HCEC 1CT (cell line): Measurements from ENCODE around the gene PNKD.
"Not testable (repeated sequence)": the region's sequence is repeated elsewhere in the genome, so short reads cannot be mapped to it uniquely, and the experiment has no call there.

ENCODE experiments used
- DNase-seq: peaks from one replicate; pipeline ENCODE4 v3.0.0-alpha.2; 2017

Gene PNKD

DNA sequence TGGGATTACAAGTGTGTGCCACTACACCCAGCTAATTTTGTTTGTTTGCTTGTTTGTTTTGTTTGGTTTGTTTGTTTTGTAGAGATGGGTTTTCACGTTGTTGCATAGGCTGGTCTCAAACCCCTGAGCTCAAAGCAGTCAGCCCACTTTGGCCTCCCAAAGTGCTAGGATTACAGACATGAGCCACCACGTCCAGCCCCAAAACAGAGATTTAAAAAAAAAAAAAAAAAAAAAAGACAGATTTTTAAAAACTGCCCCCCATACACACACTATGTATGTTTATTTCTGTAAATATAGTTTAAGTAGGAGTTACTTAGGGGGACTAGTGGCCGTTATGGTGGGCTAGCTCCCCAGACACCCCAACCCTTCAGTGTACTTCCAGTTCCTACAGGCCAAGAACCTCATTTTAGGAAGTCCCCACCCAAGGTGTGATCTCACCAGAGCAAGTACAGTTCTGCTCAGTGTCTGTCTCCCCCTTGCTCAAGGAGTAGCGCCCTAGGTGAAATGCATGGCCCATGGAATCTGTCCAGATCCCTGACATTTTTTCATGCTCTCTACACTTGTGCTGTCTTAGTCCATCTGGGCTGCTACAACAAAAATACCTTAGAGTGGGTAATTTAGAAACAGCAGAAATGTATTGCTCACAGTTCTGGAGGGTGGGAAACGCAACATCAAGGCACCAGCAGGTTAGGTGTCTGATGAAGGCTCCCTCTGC lies 23.6 kb downstream of the PNKD start:
- no peak for DNase-seq

DNA sequence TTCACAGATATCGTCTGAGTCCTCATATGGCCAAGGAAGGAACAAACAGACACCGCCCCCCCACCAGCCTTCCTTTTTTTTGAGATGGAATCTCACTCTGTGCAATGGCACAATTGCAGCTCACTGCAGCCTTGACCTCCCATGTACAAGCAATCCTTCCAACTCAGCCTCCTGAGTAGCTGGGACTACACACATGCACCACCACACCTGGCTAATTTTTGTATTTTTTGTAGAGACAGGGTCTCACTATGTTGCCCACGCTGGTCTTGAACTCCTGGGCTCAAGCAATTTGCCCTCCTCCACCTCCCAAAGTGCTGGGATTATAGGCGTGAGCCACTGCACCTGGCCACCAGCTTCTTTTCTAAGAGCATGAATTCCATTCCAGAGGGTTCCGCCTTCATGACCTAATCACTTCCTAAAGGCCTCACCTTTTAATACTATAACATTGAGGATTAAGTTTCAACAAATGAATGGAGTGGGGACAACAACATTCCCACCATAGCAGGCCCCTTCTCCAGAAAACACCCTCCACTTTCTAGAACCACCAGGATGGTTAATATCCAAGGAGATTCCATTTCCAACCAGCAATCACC lies 24.2 kb downstream of the PNKD start:
- DNase-seq: no peak

DNA sequence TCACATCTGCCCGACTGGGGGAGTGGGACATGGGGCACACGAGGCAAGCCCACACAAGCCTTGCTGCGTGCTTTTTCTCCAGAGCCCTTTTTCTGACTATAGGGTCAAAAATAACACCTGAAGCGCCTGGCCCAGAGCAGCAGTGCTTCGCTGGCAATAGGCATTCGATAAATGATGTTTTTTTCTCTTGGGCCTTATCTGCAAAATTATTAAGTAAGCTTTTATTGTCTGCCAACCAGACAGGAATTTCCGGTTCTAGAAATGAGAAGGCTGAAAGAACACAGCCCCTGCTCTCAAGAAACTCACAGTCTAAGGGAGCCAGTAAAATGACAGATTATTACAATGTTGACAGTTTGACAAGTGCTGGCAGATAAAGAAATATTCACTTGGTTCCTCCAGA lies 24.7 kb downstream of the PNKD start:
- DNase-seq: no peak

DNA sequence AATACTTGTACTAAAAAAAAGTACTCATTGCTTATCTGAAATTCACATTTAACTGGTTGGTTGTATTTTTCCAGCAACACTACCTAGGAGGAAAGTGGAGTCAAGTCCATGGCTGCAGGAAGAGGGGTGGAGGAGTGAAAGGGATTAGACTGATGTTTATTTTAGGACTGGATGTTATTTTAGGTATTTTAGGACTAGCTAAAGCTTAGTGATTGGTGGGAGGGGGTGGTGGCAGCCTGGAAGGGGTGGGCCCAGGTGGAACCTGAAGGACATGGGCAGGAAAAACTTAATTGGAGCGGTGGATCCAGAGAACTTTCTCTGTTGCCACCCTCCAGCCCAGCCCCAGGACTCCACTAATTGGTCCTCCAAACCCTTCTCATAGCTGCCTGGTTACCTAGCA lies 25.9 kb downstream of the PNKD start:
- DNase-seq: no peak

DNA sequence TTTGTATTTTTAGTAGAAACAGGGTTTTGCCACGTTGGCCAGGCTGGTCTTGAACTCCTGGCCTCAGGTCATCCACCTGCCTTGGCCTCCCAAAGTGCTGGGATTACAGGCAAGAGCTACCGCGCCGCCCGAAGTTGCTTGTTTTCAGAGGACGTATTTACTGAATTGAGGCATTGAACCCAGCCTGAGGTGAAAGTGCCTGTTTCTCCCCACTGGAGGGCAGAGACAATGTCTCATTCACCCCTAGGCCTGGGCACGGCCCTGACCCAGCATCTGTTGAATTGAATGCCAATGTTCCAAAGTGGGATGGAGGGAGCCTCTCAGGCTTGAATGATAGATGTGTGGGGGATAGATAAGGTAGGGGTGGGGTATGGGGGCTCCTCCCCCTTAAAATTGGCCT lies 26.5 kb downstream of the PNKD start:
- no peak for DNase-seq

DNA sequence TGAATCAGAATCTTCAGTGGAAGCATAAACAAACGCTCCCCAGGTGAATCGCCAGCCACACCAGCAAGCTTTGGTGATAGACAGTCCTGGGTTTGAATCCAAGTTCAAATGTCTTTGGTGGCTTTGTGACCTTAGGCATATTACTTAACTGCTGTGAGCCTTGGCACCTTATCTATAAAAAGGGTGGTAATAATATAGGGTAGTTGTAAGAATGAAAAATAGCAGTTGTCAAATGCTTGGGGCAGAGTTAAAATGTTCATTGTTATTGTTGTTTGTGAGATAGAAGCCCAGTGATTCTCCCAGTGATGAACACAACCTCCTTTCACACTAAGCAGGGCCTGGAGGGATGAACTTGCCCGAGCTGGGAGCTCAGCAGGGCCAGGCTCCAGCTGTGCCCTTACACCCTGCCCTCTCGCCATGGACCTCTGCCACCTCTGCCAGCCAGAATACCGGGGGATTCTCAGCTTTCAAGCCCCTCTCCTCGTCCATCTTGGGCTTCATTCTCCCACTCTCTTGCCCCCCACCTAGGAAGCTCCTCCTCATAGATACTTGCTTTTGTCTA lies 28.1 kb downstream of the PNKD start:
- DNase-seq: no peak

DNA sequence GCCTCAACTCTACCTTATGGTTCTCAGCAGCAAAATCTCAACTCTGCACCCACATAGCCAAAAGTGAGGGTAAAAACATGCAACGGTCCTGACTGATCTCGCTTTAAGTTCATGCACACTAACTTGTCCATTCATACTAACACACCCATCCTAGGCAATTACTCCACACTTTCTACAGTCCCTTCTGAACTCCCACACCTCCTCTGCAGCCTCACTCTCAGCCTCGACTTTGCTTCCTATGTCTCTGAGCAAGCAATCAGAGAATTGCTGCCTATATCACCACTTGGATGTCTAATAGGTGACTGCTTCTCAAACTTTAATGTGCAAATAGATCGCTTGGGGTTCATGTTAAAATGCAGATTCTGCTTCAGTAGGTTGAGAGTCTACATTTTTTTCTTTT lies 29.8 kb downstream of the PNKD start:
- DNase-seq: no peak

DNA sequence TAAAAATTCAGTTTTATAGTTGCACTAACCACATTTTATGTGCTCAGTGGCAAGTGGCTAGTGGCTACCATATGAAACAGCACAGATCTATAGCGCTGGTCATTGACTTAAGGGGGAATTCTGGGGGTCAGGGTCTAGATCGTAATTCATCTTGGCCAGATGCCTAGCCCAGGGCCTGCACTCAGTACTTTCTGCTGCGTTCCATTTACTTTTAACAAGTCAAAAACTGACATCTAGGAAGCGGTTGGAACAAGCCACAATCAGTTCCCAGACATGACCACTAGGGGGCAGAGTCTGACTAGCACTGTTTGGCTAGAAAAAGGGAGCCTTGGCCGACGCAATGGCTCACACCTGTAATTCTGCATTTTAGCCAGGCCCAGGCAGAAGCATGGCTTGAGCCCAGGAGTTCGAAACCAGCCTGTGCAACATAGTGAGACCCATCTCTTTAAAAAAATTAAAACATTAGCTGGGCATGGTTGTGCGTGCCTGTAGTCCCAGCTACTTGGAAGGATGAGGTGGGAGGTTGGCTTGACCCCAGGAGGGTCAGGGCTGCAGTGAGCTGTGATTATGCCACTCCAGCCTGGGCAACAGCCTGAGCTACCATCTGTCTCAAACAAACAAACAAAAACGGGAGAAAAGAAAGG lies 31.0 kb downstream of the PNKD start:
- DNase-seq: peak; percentile 76

DNA sequence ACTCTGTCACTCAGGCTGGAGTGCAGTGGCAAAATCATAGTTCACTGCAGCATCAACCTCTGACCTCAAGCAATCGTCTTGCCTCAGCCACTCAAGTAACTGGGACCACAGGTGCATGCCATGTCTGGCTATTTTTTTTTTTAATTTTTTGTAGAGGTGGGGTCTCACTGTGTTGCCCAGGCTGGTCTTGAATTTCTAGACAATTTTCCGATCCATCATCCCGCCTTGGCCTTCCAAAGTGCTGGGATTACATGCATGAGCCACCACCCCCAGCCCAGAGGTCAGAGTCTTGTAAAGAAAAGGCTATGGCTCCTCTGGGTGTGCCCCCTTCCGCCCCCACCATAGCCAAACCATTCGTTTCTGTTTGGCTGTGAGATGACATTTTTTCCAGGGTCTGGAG lies 35.1 kb downstream of the PNKD start:
- DNase-seq: no peak

DNA sequence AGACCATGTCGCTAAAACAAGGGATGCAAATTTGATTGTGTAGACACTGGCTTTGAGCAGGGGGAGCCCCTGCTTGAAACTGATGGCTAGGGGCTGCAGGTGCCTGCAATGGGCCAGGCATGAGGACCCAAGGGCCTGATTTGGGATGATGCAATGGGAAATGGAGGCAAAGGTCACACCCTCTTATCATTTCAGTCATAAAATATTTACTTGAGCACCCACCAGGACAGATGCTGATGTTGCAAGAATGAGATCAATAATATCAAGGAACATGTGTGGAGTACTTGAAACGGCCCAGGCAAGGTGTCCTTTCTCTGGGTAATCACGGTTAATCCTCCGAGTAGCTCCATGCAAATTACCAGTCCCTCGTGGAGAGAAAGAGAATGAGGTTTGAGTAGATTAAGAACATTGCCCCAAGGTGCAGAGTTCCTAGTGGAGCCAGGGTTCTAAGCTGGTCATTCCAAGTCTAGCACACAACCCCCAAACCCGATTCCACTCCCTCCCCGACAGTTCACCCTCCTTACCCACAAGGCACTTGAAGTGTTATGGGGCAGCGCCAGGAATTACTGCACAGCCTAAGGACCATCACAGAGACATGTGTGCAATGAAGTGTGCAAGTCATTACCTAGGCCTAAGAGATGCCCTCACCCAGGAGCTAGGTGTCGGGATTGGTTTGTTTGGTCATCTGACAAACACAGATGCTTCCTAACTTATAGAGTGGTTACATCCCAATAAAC lies 36.0 kb downstream of the PNKD start:
- no peak for DNase-seq

DNA sequence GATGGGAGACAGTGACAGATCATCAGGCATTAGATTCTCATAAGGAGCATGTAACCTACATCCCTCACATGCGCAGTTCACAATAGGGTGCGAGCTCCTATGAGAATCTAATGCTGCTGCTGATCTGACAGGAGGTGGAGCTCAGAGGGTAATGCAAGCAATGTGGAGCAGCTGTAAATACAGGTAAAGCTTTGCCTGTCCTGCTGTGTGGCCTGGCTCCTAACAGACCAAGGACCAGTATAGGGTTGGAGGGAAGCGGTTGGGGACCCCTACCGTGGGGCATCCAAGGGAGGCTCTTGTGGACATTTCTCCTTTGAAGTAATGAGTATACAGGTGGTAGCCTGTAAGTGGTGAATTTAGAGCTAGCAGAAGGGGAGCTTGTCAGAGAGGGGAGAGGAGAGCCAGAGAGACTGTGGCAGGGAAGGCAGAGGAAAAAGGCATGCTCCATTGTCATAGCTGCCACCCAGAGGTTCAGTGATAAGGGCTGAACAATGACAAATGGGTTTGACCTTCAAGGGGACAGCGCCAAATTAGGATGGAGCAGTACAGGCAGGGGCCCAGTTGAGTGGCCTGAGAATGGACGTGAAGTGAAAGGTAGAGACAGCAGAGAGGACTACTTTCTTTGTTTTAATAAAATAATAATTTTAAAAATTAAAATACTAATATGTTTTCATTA lies 37.2 kb downstream of the PNKD start:
- no peak for DNase-seq

DNA sequence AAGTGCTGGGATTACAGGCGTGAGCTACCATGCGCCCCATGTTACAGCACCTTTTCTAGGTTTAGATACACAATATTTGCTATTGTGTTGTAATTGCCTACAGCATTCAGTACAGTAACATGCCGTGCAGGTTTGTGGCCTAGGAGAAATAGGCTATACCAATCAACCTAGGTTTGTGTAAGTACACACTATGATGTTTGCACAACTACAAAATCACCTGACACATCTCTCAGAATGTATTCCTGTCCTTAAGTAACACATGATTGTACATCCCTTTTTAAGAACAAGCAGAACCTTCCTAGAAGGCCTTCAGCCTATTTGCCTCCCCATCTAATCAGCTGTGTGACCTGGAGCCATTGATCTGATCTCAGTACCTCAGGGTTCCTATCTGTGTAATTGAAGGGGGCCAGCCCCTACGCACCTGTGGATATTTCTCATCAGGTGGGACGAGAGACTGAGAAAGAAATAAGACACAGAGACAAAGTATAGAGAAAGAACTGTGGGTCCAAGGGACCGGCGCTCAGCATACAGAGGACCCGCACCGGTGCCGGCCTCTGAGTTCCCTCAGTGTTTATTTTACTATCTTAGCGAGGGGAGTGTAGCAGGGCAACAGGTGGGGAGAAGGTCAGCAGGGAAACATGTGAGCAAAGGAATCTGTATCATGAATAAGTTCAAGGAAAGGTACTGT lies 40.7 kb downstream of the PNKD start:
- no peak for DNase-seq

DNA sequence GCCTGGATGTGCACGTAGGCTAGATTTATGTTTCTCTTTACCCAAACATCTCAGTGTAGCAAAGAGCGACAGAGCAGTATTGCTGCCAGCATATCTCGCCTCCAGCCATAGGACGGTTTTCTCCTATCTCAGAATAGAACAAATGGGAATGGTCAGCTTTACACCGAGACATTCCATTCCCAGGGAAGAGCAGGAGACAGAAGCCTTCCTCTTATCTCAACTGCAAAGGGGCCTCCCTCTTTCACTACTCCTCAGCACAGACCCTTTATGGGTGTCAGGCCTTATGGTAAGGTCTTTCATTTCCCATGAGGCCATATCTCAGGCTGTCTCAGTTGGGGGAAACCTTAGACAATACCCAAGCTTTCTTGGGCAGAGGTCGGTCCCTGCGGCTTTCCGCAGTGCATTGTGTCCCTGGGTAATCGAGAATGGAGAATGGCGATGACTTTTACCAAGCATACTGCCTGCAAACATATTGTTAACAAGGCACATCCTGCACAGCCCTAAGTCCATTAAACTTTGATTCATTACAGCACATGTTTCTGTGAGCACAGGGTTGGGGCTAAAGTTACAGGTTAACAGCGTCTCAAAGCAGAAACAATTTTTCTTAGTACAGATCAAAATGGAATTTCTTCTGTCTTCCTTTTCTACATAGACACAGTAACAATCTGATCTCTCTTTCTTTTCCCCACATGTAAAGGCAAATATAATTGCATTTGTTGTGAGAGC lies 41.4 kb downstream of the PNKD start:
- DNase-seq: not testable (repeated sequence)

DNA sequence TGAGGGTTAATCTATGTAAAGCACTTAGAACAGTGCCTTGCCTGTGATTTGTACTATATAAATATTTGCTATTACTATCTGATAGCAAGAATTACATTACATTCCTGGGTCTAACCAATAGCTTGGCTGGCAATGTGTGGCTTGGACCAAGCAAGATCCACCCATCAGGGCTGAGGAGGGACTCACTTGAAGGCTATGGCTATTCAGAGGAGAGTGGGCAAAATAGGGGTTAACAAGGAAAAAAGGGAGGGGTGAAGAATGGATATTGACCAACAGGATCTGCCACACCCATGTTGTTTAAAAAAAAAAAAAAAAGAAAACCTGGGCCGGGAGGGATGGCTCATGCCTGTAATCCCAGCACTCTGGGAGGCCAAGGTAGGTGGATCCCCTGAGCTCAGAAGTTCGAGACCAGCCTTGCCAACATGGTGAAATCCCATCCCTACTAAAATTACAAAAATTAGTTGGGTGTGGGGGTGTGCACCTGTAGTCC lies 42.0 kb downstream of the PNKD start:
- DNase-seq: no peak

DNA sequence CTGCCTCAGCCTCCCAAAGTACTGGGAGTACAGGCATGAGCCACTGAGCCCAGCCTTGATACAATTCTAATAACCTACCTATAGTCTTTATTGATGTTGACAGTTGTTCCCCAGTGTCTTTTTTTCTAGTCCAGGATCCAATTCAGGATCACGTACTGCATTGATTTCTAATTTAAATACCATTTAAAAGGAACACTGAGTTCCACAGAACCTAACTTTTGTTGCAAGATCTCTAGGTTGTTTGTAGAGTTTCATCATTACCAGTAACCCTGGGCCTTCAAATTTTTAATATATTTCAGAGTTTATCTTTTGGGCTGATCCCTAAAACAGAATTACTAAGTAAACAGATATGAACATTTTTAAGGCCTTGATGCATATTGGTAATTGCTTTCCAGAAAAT lies 43.0 kb downstream of the PNKD start:
- DNase-seq: no peak

DNA sequence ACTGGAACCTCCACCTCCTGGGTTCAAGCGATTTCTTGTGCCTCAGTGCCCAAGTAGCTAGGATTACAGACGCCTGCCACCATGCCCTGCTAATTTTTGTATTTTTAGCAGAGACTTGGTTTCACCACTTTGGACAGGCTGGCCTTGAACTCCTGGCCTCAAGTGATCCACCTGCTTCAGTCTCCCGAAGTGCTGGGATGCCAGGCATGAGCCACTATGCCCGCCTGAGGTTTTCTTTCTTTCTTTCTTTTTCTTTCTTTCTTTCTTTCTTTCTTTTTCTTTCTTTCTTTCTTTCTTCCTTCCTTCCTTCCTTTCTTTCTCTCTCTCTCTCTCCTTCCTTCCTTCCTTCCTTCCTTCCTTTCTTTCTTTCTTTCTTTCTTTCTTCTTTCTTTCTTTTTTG lies 44.4 kb downstream of the PNKD start:
- DNase-seq: not testable (repeated sequence)

DNA sequence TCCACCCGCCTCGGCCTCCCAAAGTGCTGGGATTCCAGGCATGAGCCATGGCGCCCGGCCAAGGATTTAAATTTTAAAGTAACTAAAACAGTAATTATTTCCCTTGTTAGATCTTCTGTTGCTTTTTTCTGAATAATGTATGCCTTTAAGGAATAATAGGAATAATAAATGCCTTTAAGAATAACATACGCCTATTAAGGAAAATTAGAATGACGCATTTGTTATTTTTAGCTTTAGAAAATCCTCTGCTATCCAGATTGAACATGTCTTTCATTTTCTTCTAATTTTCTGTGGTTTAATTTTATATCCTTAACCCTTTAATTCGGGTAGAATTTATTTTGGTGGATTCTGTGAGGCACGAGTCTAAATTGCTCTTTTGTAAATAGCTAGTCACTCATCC lies 45.1 kb downstream of the PNKD start:
- DNase-seq: no peak

DNA sequence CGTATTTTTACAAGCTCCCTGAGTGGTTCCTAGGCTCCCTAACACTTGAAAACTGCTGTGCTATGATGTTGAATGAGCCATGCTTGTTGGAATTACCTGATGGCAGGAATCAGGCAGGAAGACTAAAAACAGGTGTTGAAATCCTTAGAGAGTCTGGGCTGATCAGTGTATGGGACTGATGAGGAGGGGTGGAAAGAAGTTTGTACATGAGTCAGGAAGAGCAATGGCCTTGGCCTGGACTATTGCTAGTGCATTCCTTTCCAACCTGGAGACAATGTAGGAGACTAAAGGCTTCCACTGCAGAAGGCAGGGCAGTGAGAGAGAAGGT lies 46.9 kb downstream of the PNKD start:
- no peak for DNase-seq

DNA sequence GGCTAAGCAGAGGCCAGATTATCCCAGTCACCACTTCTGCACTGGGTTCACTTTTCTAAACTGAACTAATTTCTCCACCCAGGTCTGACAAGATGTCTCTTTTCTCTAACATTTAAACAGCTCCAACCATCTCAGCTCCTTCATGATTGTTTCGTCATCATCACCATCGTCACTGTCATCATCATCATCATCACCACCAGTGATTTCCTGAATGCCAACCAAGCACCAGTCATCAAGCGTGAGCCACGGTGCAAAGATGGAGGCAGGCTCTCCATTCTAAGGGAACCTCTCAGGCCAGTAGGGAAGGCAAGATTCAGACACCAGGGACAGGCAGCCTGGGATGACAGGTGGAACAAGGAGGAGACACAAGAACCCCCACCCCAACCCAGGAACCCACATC lies 47.5 kb downstream of the PNKD start:
- no peak for DNase-seq

DNA sequence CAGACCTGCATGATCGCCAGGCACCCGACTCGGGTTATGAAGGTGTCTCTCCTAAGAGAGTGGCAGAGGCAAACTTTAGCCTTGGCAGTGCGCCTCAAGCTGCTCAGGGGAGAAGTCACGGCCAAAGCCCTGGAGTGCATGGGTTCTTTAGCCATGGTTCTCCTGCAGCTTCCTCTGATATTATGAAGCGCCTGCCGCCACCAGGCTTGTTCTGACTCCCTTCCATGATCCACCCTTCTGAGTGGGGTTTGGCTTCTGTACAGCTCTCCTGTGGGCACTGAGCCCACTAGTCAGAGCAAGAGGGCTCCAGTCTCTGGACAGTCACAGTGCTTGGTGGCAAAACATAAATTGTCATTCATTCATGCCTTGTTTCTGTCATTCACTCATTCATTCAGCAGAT lies 47.9 kb downstream of the PNKD start:
- DNase-seq: no peak

DNA sequence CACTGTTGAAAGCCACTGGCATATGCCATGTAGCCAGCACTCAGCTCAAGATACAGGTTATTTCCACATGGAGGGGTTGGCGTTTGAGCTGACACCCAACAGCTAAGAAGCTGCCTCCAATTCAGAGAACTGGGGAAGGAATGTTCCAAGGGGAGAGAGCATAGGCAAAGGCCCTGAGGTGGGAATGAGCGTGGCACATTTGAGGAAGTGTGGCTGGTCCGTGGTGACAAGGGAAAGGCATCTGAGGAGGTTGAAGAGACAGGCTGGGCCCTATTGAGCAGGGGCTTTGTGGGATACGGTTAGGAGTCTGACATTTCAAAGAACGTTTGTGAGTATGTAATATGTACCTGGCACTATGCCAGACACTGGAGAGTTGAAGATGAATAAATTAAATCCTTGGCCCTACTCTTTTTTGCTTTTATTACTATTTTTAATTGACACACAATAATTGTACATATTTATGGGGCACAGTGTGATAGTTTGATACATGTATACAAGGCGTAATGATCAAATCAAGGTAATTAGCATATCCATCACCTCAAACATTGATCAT lies 49.6 kb downstream of the PNKD start:
- DNase-seq: no peak
